WTC11 (cell line): ENCODE results near the gene WRAP73. TPM values are rescaled to one million over a fixed set of nuclear protein-coding genes. Genes with fewer than 3 reads are reported as not detected.

ENCODE experiments used
- ATAC-seq: fragments of 200-7000 bp; cut with Tn5 transposase; 2 replicates; pipeline ENCODE4 v1.10.0; 2021; ENCODE audit warnings: mild to moderate bottlenecking, moderate library complexity
- CTCF ChIA-PET: fragments of 300-600 bp; sonication (Branson Sonifier 250); formaldehyde crosslinking; loops from one replicate; lab custom pipeline; 2021; ENCODE audit warnings: antibody characterized with exemption; lab: Charles Lee
- POLR2A ChIA-PET: fragments of 350-600 bp; sonication (Branson Sonifier 250); formaldehyde crosslinking; loops from one replicate; lab custom pipeline; 2021; ENCODE audit warnings: antibody characterized with exemption; lab: Charles Lee
- DNase-seq: peaks from one replicate; pipeline ENCODE4 v3.0.0; 2021; ENCODE audit warnings: low spot score
- H3K27ac Mint-ChIP-seq: 2 replicates; pipeline ENCODE4 v1.8.0; 2021; ENCODE audit warnings: mixed read lengths
- H3K27me3 Mint-ChIP-seq: 2 replicates; pipeline ENCODE4 v1.8.0; 2021; ENCODE audit warnings: low read depth, mild to moderate bottlenecking, moderate library complexity, mixed read lengths
- H3K36me3 Mint-ChIP-seq: 2 replicates; pipeline ENCODE4 v1.8.0; 2021; ENCODE audit warnings: mixed read lengths
- H3K4me1 Mint-ChIP-seq: 2 replicates; pipeline ENCODE4 v1.8.0; 2022; ENCODE audit warnings: mixed read lengths
- H3K4me3 Mint-ChIP-seq: 2 replicates; pipeline ENCODE4 v1.8.0; 2021; ENCODE audit warnings: mild to moderate bottlenecking, moderate library complexity, mixed read lengths
- H3K9me3 Mint-ChIP-seq: 2 replicates; pipeline ENCODE4 v1.8.0; 2021; ENCODE audit warnings: mixed read lengths
- AFF4 ChIP-seq: sonication (generic); formaldehyde crosslinking; IDR thresholded peaks from 2 replicates; pipeline ENCODE4 v1.8.1; 2023; ENCODE audit warnings: mild to moderate bottlenecking, missing genetic modification reagents, borderline replicate concordance
- ARID4B ChIP-seq: sonication (generic); formaldehyde crosslinking; IDR thresholded peaks from 2 replicates; pipeline ENCODE4 v1.8.0; 2023; ENCODE audit warnings: missing genetic modification reagents, mild to moderate bottlenecking, borderline replicate concordance
- CREB1 ChIP-seq: sonication (generic); formaldehyde crosslinking; IDR thresholded peaks from 2 replicates; pipeline ENCODE4 v1.8.0; 2023; ENCODE audit warnings: mild to moderate bottlenecking, missing genetic modification reagents
- E2F1 ChIP-seq: sonication (generic); formaldehyde crosslinking; IDR thresholded peaks from 2 replicates; pipeline ENCODE4 v1.8.0; 2022; ENCODE audit warnings: mild to moderate bottlenecking, missing genetic modification reagents
- FOXP1 ChIP-seq: sonication (generic); formaldehyde crosslinking; IDR thresholded peaks from 2 replicates; pipeline ENCODE4 v1.8.0; 2022; ENCODE audit warnings: missing genetic modification reagents, mild to moderate bottlenecking, moderate library complexity, borderline replicate concordance
- FOXP4 ChIP-seq: sonication (generic); formaldehyde crosslinking; IDR thresholded peaks from 2 replicates; pipeline ENCODE4 v1.8.0; 2022; ENCODE audit warnings: mild to moderate bottlenecking, missing genetic modification reagents
- GRHL2 ChIP-seq: fragments of 250-450 bp; sonication (Bioruptor Pico); IDR thresholded peaks from 2 replicates; pipeline ENCODE4 v1.8.0; 2022; ENCODE audit warnings: mild to moderate bottlenecking, moderate library complexity; ENCODE audit not compliant: insufficient replicate concordance, severe bottlenecking
- IRF1 ChIP-seq: sonication (generic); formaldehyde crosslinking; IDR thresholded peaks from 2 replicates; pipeline ENCODE4 v1.8.0; 2023; ENCODE audit warnings: missing genetic modification reagents
- NFATC4 ChIP-seq: fragments of 250-450 bp; sonication (Bioruptor Pico); IDR thresholded peaks from 2 replicates; pipeline ENCODE4 v1.9.0; 2021; ENCODE audit warnings: mild to moderate bottlenecking
- NFYB ChIP-seq: sonication (generic); formaldehyde crosslinking; conservative IDR thresholded peaks from 2 replicates; pipeline ENCODE4 v1.8.0; 2022; ENCODE audit warnings: low read depth, missing genetic modification reagents
- PREB ChIP-seq: sonication (generic); formaldehyde crosslinking; IDR thresholded peaks from 2 replicates; pipeline ENCODE4 v1.8.1; 2022; ENCODE audit warnings: mild to moderate bottlenecking, missing genetic modification reagents, moderate library complexity, borderline replicate concordance
- RELA ChIP-seq: sonication (generic); formaldehyde crosslinking; IDR thresholded peaks from 2 replicates; pipeline ENCODE4 v1.8.1; 2022; ENCODE audit warnings: missing genetic modification reagents, mild to moderate bottlenecking, borderline replicate concordance
- ZNF121 ChIP-seq: sonication (generic); formaldehyde crosslinking; IDR thresholded peaks from 2 replicates; pipeline ENCODE4 v1.8.0; 2023; ENCODE audit warnings: missing genetic modification reagents
- ZNF219 ChIP-seq: sonication (generic); formaldehyde crosslinking; IDR thresholded peaks from 2 replicates; pipeline ENCODE4 v1.8.0; 2023; ENCODE audit warnings: missing genetic modification reagents, mild to moderate bottlenecking, borderline replicate concordance
- ZNF263 ChIP-seq: sonication (generic); formaldehyde crosslinking; IDR thresholded peaks from 2 replicates; pipeline ENCODE4 v1.8.1; 2022; ENCODE audit warnings: low read depth, mild to moderate bottlenecking, moderate library complexity, missing genetic modification reagents
- ZNF317 ChIP-seq: sonication (generic); formaldehyde crosslinking; IDR thresholded peaks from 2 replicates; pipeline ENCODE4 v1.8.1; 2023; ENCODE audit warnings: low read depth, mild to moderate bottlenecking, moderate library complexity, missing genetic modification reagents, borderline replicate concordance
- ZNF396 ChIP-seq: fragments of 250-450 bp; sonication (Bioruptor Pico); IDR thresholded peaks from 2 replicates; pipeline ENCODE4 v1.8.0; 2021; ENCODE audit warnings: mild to moderate bottlenecking, moderate library complexity, borderline replicate concordance
- total RNA-seq: library from RNA; stranded (reverse); gene quantifications from 3 replicates; pipeline ENCODE4 v1.2.3, GENCODE V29; 2021

WRAP73 gene
- total RNA-seq, 1 experiment from 2014 or later = 39.2 TPM

- CTCF ChIA-PET = interaction anchor here (1.2 to 3.0 kb wide), 4 partner anchors 9 to 106 kb away, joined by 3 to 16 read pairs (median 9); no protein-coding TSS in a partner anchor
- H3K27ac Mint-ChIP-seq = no peak overlapping the region; the same call in 1 of the 2 replicates
Measured at GRCh38 chr1:3596663-3597598, 53.0 kb downstream of the WRAP73 start.

More at GRCh38 chr1:3596663-3597598, 53.0 kb downstream of the WRAP73 start:
- DNase-seq (no peak), ATAC-seq (no peak)
- Mint-ChIP-seq H3K4me3 (no peak overlapping the region), H3K9me3 (no peaks in the 10 kb centered on the region), H3K4me1 (peaks cover 20% of the 10 kb centered on the region), H3K27me3 (no peaks in the 10 kb centered on the region), H3K36me3 (no peaks in the 10 kb centered on the region)
- POLR2A ChIA-PET = no interaction called here
- no peak for TF ChIP-seq FOXP4
- TF ChIP-seq E2F1 (CRISPR knock-in tag) = no peak
- TF ChIP-seq PREB = no peak
- no peak for TF ChIP-seq CREB1 (CRISPR knock-in tag)
- no peak for TF ChIP-seq ARID4B
- no peak for TF ChIP-seq ZNF263
- TF ChIP-seq GRHL2 (CRISPR knock-in tag) = no peak
- TF ChIP-seq NFYB = no peak
- TF ChIP-seq FOXP1 (CRISPR knock-in tag) = no peak
- TF ChIP-seq NFATC4 (CRISPR knock-in tag) = no peak
- no peak for TF ChIP-seq ZNF396
- TF ChIP-seq ZNF121 (CRISPR knock-in tag) = no peak
- no peak for TF ChIP-seq AFF4 (CRISPR knock-in tag)
- no peak for TF ChIP-seq ZNF219 (CRISPR knock-in tag)
- no peak for TF ChIP-seq IRF1 (CRISPR knock-in tag)
- no peak for TF ChIP-seq ZNF317
- TF ChIP-seq RELA (CRISPR knock-in tag) = no peak
